ENCODE data around the gene EML6. TPM values are rescaled to one million over a fixed set of nuclear protein-coding genes. Genes with fewer than 3 reads are reported as not detected.

EML6 gene
- total RNA-seq, 1 donor, result 1.1 TPM

- Histone ChIP-seq H3K27ac (ENCODE audit: low read depth, low read length) (no peak overlapping the region), H3K9me3 (ENCODE audit: low read depth, low read length) (no peaks in the 10 kb centered on the region), H3K36me3 (ENCODE audit: insufficient read depth, low read length) (no peaks in the 10 kb centered on the region), H2AFZ (ENCODE audit: low read length) (no peak overlapping the region), H3K4me1 (ENCODE audit: insufficient read depth, low read length) (peaks cover 9% of the 10 kb centered on the region), H4K20me1 (ENCODE audit: insufficient read depth, low read length) (no peaks in the 10 kb centered on the region), H3K79me2 (ENCODE audit: insufficient read depth, low read length) (no peaks in the 10 kb centered on the region), H3K4me3 (ENCODE audit: insufficient read depth, low read length) (no peak overlapping the region), H3K27me3 (ENCODE audit: insufficient read depth, low read length) (no peaks in the 10 kb centered on the region), H3K4me2 (ENCODE audit: insufficient read depth, low read length) (no peak overlapping the region)
- DNase-seq (ENCODE audit: insufficient read length, low spot score, missing footprints), result no peak
- no peak for TF ChIP-seq CTCF (IDR thresholded peaks at IDR 0.05; ENCODE audit: extremely low read depth, low read depth, low read length)
These were observed 36.8 kb downstream of the EML6 start for GRCh38 chr2:54760310-54760709.

GRCh38 chr2:54763636-54764291 lies 40.3 kb downstream of the EML6 start:
- Histone ChIP-seq H4K20me1 (ENCODE audit: insufficient read depth, low read length) (no peaks in the 10 kb centered on the region), H3K27me3 (ENCODE audit: insufficient read depth, low read length) (no peaks in the 10 kb centered on the region), H3K4me1 (ENCODE audit: insufficient read depth, low read length) (no peaks in the 10 kb centered on the region), H3K9me3 (ENCODE audit: low read depth, low read length) (no peaks in the 10 kb centered on the region), H3K27ac (ENCODE audit: low read depth, low read length) (no peak overlapping the region), H3K4me3 (ENCODE audit: insufficient read depth, low read length) (no peak overlapping the region), H3K79me2 (ENCODE audit: insufficient read depth, low read length) (no peaks in the 10 kb centered on the region), H3K36me3 (ENCODE audit: insufficient read depth, low read length) (no peaks in the 10 kb centered on the region), H2AFZ (ENCODE audit: low read length) (peak overlapping the region; percentile 8), H3K4me2 (ENCODE audit: insufficient read depth, low read length) (no peak overlapping the region)
- TF ChIP-seq CTCF (IDR thresholded peaks at IDR 0.05; ENCODE audit: extremely low read depth, low read depth, low read length), result peak; percentile 30
- no peak for DNase-seq (ENCODE audit: insufficient read length, low spot score, missing footprints)

- no peak overlapping the region for H3K27ac ChIP-seq (ENCODE audit: low read depth, low read length)
- no peaks in the 10 kb centered on the region for H3K79me2 ChIP-seq (ENCODE audit: insufficient read depth, low read length)
- no peaks in the 10 kb centered on the region for H3K36me3 ChIP-seq (ENCODE audit: insufficient read depth, low read length)
- no peak overlapping the region for H3K4me2 ChIP-seq (ENCODE audit: insufficient read depth, low read length)
- no peak overlapping the region for H2AFZ ChIP-seq (ENCODE audit: low read length)
- no peaks in the 10 kb centered on the region for H3K9me3 ChIP-seq (ENCODE audit: low read depth, low read length)
- no peaks in the 10 kb centered on the region for H3K27me3 ChIP-seq (ENCODE audit: insufficient read depth, low read length)
- no peaks in the 10 kb centered on the region for H4K20me1 ChIP-seq (ENCODE audit: insufficient read depth, low read length)
- peaks cover 21% of the 10 kb centered on the region for H3K4me1 ChIP-seq (ENCODE audit: insufficient read depth, low read length)
- no peak overlapping the region for H3K4me3 ChIP-seq (ENCODE audit: insufficient read depth, low read length)
- no peak for TF ChIP-seq CTCF (IDR thresholded peaks at IDR 0.05; ENCODE audit: extremely low read depth, low read depth, low read length)
- DNase-seq (ENCODE audit: insufficient read length, low spot score, missing footprints), result no peak
These were observed 44.5 kb downstream of the EML6 start for GRCh38 chr2:54767921-54768320.

GRCh38 chr2:54768772-54769428 lies 45.4 kb downstream of the EML6 start:
- Histone ChIP-seq H4K20me1 (ENCODE audit: insufficient read depth, low read length) (no peaks in the 10 kb centered on the region), H3K36me3 (ENCODE audit: insufficient read depth, low read length) (no peaks in the 10 kb centered on the region), H3K4me2 (ENCODE audit: insufficient read depth, low read length) (no peak overlapping the region), H3K4me1 (ENCODE audit: insufficient read depth, low read length) (peaks cover 24% of the 10 kb centered on the region), H3K27me3 (ENCODE audit: insufficient read depth, low read length) (no peaks in the 10 kb centered on the region), H3K9me3 (ENCODE audit: low read depth, low read length) (no peaks in the 10 kb centered on the region), H3K4me3 (ENCODE audit: insufficient read depth, low read length) (no peak overlapping the region), H3K27ac (ENCODE audit: low read depth, low read length) (no peak overlapping the region), H3K79me2 (ENCODE audit: insufficient read depth, low read length) (no peaks in the 10 kb centered on the region), H2AFZ (ENCODE audit: low read length) (no peak overlapping the region)
- no peak for DNase-seq (ENCODE audit: insufficient read length, low spot score, missing footprints)
- no peak for TF ChIP-seq CTCF (IDR thresholded peaks at IDR 0.05; ENCODE audit: extremely low read depth, low read depth, low read length)
